ENCODE data around the gene PDGFB. TPM values are rescaled to one million over a fixed set of nuclear protein-coding genes. Genes with fewer than 3 reads are reported as not detected.
A peak's percentile ranks its signal among the peaks of the same experiment; 100 is the strongest.

Gene PDGFB
- total and polyA plus RNA-seq, 7 experiments from 2014 or later, result 0.56 to 9.5 (median 2.3) TPM

DNA sequence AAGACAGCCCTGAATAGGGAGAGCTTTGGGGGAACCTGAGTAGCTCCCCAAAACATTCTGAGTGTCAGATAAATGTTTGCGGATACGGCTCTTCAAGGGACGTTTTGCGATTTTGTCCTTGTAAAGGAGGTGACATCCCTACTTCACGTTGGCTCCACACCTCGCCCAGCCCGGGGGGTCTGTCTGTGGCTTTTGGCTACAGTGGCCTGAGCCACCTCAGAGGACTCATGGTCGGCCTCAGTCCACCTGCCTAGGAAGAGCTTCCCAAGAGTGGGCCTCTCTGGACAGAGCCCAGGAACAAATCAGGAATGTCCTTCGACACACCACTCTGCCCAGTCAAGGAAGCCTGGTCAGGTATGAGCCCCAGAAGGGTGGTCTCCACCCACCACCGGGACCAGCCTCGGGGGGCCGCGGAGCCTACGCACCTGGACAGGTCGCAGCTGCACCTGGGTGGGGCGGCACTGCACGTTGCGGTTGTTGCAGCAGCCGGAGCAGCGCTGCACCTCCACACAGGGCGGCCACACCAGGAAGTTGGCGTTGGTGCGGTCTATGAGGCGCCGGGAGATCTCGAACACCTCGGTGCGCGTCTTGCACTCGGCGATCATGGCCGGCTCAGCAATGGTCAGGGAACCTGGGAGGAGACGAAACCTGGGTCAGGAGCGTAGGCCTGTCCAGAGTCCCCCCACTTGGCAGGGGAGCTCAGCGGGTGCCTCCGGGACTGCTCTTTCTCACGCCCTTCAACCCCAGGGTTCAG, 13.4 kb downstream of the PDGFB start:
- Mint-ChIP-seq H3K9me3 (peaks cover 0 to 2% (median 0%) of the 10 kb centered on the region in 11 donors), H3K36me3 (peaks cover 0 to 4% (median 0%) of the 10 kb centered on the region in 5 donors), H3K4me1 (peaks cover 10 to 30% (median 22%) of the 10 kb centered on the region in 7 donors), H3K27me3 (peaks cover 0 to 59% (median 41%) of the 10 kb centered on the region in 5 donors), H3K4me3 (no peak overlapping the region), H3K27ac (no peak overlapping the region)
- H3K27ac ChIP-seq (ENCODE audit: low read depth, low read length), result no peak overlapping the region
- POLR2A ChIA-PET, result interaction anchor here (0.6 to 1.3 kb wide), 4 partner anchors 8 to 1319 kb away, joined by 3 to 5 read pairs (median 4); no protein-coding TSS in a partner anchor
- no peak for ATAC-seq
- peaks cover 16 to 19% of the 10 kb centered on the region in 2 donors for H3K4me1 ChIP-seq (ENCODE audit: control insufficient read depth in 2 of 2, insufficient read depth in 2 of 2, low read length in 2 of 2)
- H3K27me3 ChIP-seq (ENCODE audit: control insufficient read depth in 2 of 2, insufficient read depth in 2 of 2, low read length in 2 of 2), result peaks cover 0 to 8% of the 10 kb centered on the region in 2 donors
- CTCF ChIA-PET, result interaction anchor here (0.6 to 1.4 kb wide), 3 partner anchors 16 to 60 kb away, joined by 3 to 4 read pairs (median 4); no protein-coding TSS in a partner anchor
- intact Hi-C loops (cut with micrococcal nuclease), result loop anchor here in 1 of 2 donors (5.0 kb wide), 1 partner anchor 39 kb away; no protein-coding TSS in a partner anchor
- H3K36me3 ChIP-seq (ENCODE audit: control insufficient read depth in 2 of 3, insufficient read depth in 3 of 3, low read length in 3 of 3), result peaks cover 0 to 7% (median 0%) of the 10 kb centered on the region in 3 experiments
- no peak for DNase-seq
- no peak overlapping the region for H3K4me3 ChIP-seq (ENCODE audit: low read length)
- no peaks in the 10 kb centered on the region for H3K9me3 ChIP-seq (ENCODE audit: control insufficient read depth in 2 of 3, low read length in 3 of 3)

DNA sequence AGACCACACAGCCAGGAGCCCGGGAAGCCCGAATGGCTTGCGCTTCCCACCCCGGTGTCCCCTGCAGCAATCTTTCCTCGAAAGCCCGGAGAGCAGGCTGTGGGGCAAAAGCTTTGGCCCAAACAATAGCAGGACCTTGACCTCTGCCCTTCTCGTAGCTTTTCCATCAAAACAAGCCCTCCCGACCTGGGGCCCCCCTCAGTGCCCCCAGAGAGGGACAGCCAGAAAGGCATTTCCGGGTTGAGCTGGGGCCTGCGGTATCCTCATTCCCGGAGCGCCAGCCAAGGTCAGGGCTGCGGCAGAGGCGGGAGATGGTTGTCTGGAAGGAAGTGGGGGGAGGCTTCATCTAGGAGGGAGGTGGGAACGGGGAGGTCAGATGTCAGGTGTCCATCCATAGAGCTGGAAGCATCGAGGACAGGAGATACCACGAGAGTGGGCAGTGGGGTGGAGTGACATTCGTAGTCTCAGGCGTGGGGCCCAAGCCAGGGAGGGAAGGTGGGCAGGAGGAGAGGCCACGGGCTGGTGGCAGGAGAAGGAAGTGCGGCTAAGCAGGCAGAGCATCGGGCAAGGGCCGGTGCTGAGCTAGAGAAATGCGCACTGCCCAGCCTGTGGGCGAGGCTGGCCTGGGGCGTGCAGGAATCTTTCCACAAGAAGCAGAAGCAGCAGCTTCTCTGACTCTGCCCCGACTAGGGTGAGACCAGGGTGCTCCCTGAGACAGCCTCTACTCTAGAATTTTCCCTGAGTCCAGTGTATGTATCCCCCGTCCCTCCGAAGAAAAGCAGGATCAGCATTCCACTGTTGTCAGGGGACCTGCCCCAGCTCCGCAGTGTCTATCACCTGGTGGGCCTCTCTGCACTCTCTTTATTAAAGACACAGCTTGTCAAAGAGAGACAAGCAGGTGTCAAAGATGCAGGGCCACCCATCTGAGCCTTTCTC, 14.3 kb downstream of the PDGFB start:
- Mint-ChIP-seq H3K4me1 (peaks cover 1 to 22% (median 14%) of the 10 kb centered on the region in 7 donors), H3K9me3 (no peaks in the 10 kb centered on the region), H3K4me3 (no peak overlapping the region), H3K27ac (peak overlapping the region in 2 of 9 donors; percentile 38 to 62), H3K36me3 (peaks cover 0 to 4% (median 3%) of the 10 kb centered on the region in 5 donors), H3K27me3 (peaks cover 0 to 51% (median 38%) of the 10 kb centered on the region in 5 donors)
- POLR2A ChIA-PET, result interaction anchor here (0.6 to 1.3 kb wide), 5 partner anchors 9 to 1320 kb away, joined by 3 to 5 read pairs (median 4); no protein-coding TSS in a partner anchor
- no peak for DNase-seq
- Histone ChIP-seq H3K4me3 (ENCODE audit: low read length) (no peak overlapping the region), H3K27ac (ENCODE audit: low read depth, low read length) (no peak overlapping the region), H3K36me3 (ENCODE audit: control insufficient read depth in 2 of 3, insufficient read depth in 3 of 3, low read length in 3 of 3) (peaks cover 0 to 11% (median 0%) of the 10 kb centered on the region in 3 experiments), H3K4me1 (ENCODE audit: control insufficient read depth in 2 of 2, insufficient read depth in 2 of 2, low read length in 2 of 2) (peaks cover 7 to 11% of the 10 kb centered on the region in 2 donors), H3K9me3 (ENCODE audit: control insufficient read depth in 2 of 3, low read length in 3 of 3) (no peaks in the 10 kb centered on the region), H3K27me3 (ENCODE audit: control insufficient read depth in 2 of 2, insufficient read depth in 2 of 2, low read length in 2 of 2) (peaks cover 0 to 8% of the 10 kb centered on the region in 2 donors)
- CTCF ChIA-PET, result interaction anchor here (0.6 to 1.4 kb wide), 3 partner anchors 35 to 417 kb away, joined by 3 to 5 read pairs (median 4); no protein-coding TSS in a partner anchor
- ATAC-seq, result no peak
- intact Hi-C loops (cut with micrococcal nuclease), result loop anchor here in 1 of 2 donors (5.0 kb wide), 1 partner anchor 38 kb away; no protein-coding TSS in a partner anchor

DNA sequence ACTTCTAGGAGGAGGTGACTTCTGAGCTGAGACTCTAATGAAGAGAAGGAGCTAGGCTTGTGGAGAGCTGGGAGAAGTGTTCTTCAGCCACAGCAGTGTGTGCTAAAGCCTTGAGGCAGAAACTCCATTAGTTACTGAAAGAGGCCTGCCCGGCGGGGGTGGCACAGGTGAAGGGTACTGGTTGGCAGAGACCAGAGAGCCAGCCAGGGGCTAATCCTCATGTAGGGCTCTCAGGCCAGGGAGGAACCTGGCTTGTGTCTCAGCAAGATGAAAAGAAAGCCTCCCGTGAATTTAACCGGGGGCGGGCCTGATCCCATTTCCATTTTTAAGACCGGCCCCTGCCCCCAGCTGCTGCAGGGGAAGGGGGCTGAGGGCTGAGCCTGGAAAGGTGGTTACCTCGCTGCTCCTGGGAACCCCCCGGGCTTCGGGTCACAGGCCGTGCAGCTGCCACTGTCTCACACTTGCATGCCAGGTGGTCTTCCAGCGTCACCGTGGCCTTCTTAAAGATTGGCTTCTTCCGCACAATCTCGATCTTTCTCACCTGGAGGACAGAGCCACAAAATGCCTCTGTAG, 15.0 kb downstream of the PDGFB start:
- Histone ChIP-seq H3K36me3 (ENCODE audit: control insufficient read depth in 2 of 3, insufficient read depth in 3 of 3, low read length in 3 of 3) (peaks cover 0 to 11% (median under 1%) of the 10 kb centered on the region in 3 experiments), H3K9me3 (ENCODE audit: control insufficient read depth in 2 of 3, low read length in 3 of 3) (no peaks in the 10 kb centered on the region), H3K27ac (ENCODE audit: low read depth, low read length) (no peak overlapping the region), H3K27me3 (ENCODE audit: control insufficient read depth in 2 of 2, insufficient read depth in 2 of 2, low read length in 2 of 2) (peaks cover 0 to 7% of the 10 kb centered on the region in 2 donors), H3K4me1 (ENCODE audit: control insufficient read depth in 2 of 2, insufficient read depth in 2 of 2, low read length in 2 of 2) (peaks cover 0 to 3% of the 10 kb centered on the region in 2 donors), H3K4me3 (ENCODE audit: low read length) (no peak overlapping the region)
- ChIA-PET POLR2A (no interaction called here), CTCF (interaction anchor here (0.6 kb wide), 1 partner anchor 274 kb away, joined by 3 read pairs; a partner anchor contains a TSS)
- no peak for DNase-seq
- ATAC-seq, result no peak
- H3K9me3 Mint-ChIP-seq, result no peaks in the 10 kb centered on the region
- H3K36me3 Mint-ChIP-seq, result peaks cover 0 to 4% (median 3%) of the 10 kb centered on the region in 5 donors
- intact Hi-C loops (cut with micrococcal nuclease), result loop anchor here in 1 of 2 donors (5.0 kb wide), 1 partner anchor 37 kb away; no protein-coding TSS in a partner anchor
- peaks cover 0 to 14% (median 8%) of the 10 kb centered on the region in 7 donors for H3K4me1 Mint-ChIP-seq
- H3K4me3 Mint-ChIP-seq, result no peak overlapping the region
- H3K27ac Mint-ChIP-seq, result peak overlapping the region in 2 of 9 donors; percentile 62 to 80
- peaks cover 0 to 46% (median 35%) of the 10 kb centered on the region in 5 donors for H3K27me3 Mint-ChIP-seq

DNA sequence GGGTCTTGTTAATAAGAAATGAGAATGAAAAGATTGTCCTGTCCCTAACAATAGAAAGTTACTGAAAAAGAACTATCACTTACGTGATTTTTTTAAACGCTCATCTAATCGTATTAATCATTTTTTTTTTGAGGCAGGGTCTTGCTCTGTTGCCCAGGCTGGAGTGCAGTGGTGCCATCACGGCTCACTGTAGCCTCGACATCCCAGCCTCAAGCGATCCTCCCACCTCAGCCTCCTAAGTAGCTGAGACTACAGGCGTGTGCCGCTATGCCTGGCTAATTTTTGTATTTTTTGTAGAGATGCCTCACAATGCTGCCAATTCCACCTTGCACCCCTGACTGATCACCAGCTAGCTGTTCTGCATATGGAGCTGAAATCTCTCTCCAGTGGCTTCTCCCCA, 15.7 kb downstream of the PDGFB start:
- Mint-ChIP-seq H3K27ac (peak overlapping the region in 2 of 9 donors; percentile 62 to 80), H3K9me3 (no peaks in the 10 kb centered on the region), H3K4me3 (no peak overlapping the region), H3K4me1 (peaks cover 0 to 8% (median 2%) of the 10 kb centered on the region in 7 donors), H3K27me3 (peaks cover 0 to 43% (median 32%) of the 10 kb centered on the region in 5 donors), H3K36me3 (peaks cover 0 to 5% (median 4%) of the 10 kb centered on the region in 5 donors)
- no peak overlapping the region for H3K27ac ChIP-seq (ENCODE audit: low read depth, low read length)
- intact Hi-C loops (cut with micrococcal nuclease), result no loop called here
- ATAC-seq (no peak), DNase-seq (no peak)
- no peak overlapping the region for H3K4me3 ChIP-seq (ENCODE audit: low read length)
- H3K27me3 ChIP-seq (ENCODE audit: control insufficient read depth in 2 of 2, insufficient read depth in 2 of 2, low read length in 2 of 2), result no peaks in the 10 kb centered on the region
- POLR2A ChIA-PET, result interaction anchor here (1.3 kb wide), 1 partner anchor 11 kb away, joined by 3 read pairs; no protein-coding TSS in a partner anchor
- peaks cover 0 to 11% (median 7%) of the 10 kb centered on the region in 3 experiments for H3K36me3 ChIP-seq (ENCODE audit: control insufficient read depth in 2 of 3, insufficient read depth in 3 of 3, low read length in 3 of 3)
- CTCF ChIA-PET, result interaction anchor here (0.7 kb wide), 1 partner anchor 82 kb away, joined by 4 read pairs; no protein-coding TSS in a partner anchor
- no peaks in the 10 kb centered on the region for H3K4me1 ChIP-seq (ENCODE audit: control insufficient read depth in 2 of 2, insufficient read depth in 2 of 2, low read length in 2 of 2)
- H3K9me3 ChIP-seq (ENCODE audit: control insufficient read depth in 2 of 3, low read length in 3 of 3), result no peaks in the 10 kb centered on the region

DNA sequence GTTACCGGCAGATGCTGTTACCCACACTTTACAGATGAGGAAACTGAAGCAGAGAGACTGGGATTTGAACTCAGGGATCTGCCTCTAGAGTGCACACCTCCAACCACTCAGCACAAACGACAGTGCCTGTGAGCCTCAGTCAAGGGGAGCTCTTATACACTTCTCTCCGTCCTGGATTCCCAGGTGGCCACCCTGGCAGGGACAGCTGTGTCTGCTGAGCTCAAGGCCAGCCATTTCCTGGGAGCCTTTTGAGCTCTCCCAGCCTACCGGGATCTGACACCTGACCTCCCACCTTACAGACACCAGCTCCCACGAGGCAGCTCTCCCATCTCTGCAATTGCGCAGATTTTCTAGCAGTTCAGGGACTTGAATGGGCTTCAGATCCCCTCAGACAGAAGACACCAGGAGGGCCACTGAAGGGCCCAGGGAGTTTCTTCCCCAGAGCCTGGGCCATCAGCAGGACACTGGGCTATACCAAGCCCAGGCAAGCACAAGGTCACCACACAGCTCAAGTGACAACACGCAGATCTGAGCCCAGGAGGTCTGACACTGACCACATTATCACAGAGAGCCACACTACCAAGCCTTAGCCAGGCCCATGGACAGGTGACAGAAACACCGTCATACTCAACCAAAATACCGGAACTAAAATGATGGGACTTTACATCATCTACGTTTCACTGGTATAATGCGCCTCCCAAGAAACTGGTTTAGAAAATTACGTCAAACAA, 17.1 kb downstream of the PDGFB start:
- POLR2A ChIA-PET, result interaction anchor here (0.8 to 1.4 kb wide), 2 partner anchors 9 to 12 kb away, joined by 3 to 4 read pairs; no protein-coding TSS in a partner anchor
- no peak for ATAC-seq
- H3K9me3 ChIP-seq (ENCODE audit: control insufficient read depth in 2 of 3, low read length in 3 of 3), result no peaks in the 10 kb centered on the region
- Mint-ChIP-seq H3K27me3 (peaks cover 0 to 39% (median 28%) of the 10 kb centered on the region in 5 donors), H3K4me1 (peaks cover 0 to 14% (median 7%) of the 10 kb centered on the region in 7 donors), H3K36me3 (peaks cover 0 to 5% (median 4%) of the 10 kb centered on the region in 5 donors), H3K9me3 (no peaks in the 10 kb centered on the region), H3K4me3 (no peak overlapping the region), H3K27ac (no peak overlapping the region)
- intact Hi-C loops (cut with micrococcal nuclease), result no loop called here
- peaks cover 0 to 11% (median 9%) of the 10 kb centered on the region in 3 experiments for H3K36me3 ChIP-seq (ENCODE audit: control insufficient read depth in 2 of 3, insufficient read depth in 3 of 3, low read length in 3 of 3)
- H3K4me3 ChIP-seq (ENCODE audit: low read length), result no peak overlapping the region
- H3K27ac ChIP-seq (ENCODE audit: low read depth, low read length), result no peak overlapping the region
- CTCF ChIA-PET, result interaction anchor here (0.8 to 1.2 kb wide), 2 partner anchors 48 to 57 kb away, joined by 3 read pairs; no protein-coding TSS in a partner anchor
- no peaks in the 10 kb centered on the region for H3K27me3 ChIP-seq (ENCODE audit: control insufficient read depth in 2 of 2, insufficient read depth in 2 of 2, low read length in 2 of 2)
- H3K4me1 ChIP-seq (ENCODE audit: control insufficient read depth in 2 of 2, insufficient read depth in 2 of 2, low read length in 2 of 2), result no peaks in the 10 kb centered on the region
- DNase-seq, result no peak

Data from naive thymus-derived CD4-positive, alpha-beta T cell (primary cell).